IMR-90 (cell line): Measurements from ENCODE around the gene LSM7. TPM values are rescaled to one million over a fixed set of nuclear protein-coding genes. Genes with fewer than 3 reads are reported as not detected.
A peak's percentile ranks its signal among the peaks of the same experiment; 100 is the strongest.

Experiments used
- ATAC-seq: fragments of 200-7000 bp; cut with Tn5 transposase; 2 replicates; pipeline ENCODE4 v1.9.1; 2020; ENCODE audit warnings: low read depth, mild to moderate bottlenecking, moderate library complexity
- BruUV-seq: library from RNA; stranded (reverse); fragments of 400-500 nt; replicated peaks from 2 replicates; lab custom pipeline; 2021; lab: Mats Ljungman, UMichigan
- CTCF ChIA-PET: fragments of 300-600 bp; formaldehyde crosslinking; extraction: SDS; loops from one replicate; lab custom pipeline; 2021; ENCODE audit warnings: antibody characterized with exemption; lab: Yijun Ruan, JAX
- POLR2A ChIA-PET: fragments of 300-600 bp; sonication (Branson Sonifier 250); formaldehyde crosslinking; loops from one replicate; lab custom pipeline; 2022; ENCODE audit warnings: antibody characterized with exemption; ENCODE audit not compliant: unreplicated experiment; lab: Charles Lee
- DNase-seq: peaks from one replicate; pipeline ENCODE4 v3.0.0; 2013
- H2AFZ ChIP-seq: replicated peaks from 2 replicates; pipeline ENCODE3; 2013; ENCODE audit warnings: low read length, mild to moderate bottlenecking; ENCODE audit not compliant: poor library complexity
- H2AK5ac ChIP-seq: 2 replicates; pipeline ENCODE4 v1.6.1; 2013; ENCODE audit warnings: low read depth, low read length, inconsistent platforms
- H2AK9ac ChIP-seq: replicated peaks from 2 replicates; pipeline ENCODE3; 2013; ENCODE audit warnings: mild to moderate bottlenecking, low read depth, low read length, moderate library complexity; ENCODE audit not compliant: poor library complexity
- H2BK120ac ChIP-seq: 2 replicates; pipeline ENCODE4 v1.6.1; 2013; ENCODE audit warnings: low read depth, low read length, inconsistent platforms
- H2BK15ac ChIP-seq: 3 replicates; pipeline ENCODE4 v1.6.1; 2013; ENCODE audit warnings: low read depth, low read length, inconsistent platforms
- H2BK20ac ChIP-seq: 2 replicates; pipeline ENCODE4 v1.6.1; 2013; ENCODE audit warnings: low read depth, mild to moderate bottlenecking, inconsistent platforms, low read length, moderate library complexity
- H2BK5ac ChIP-seq: 2 replicates; pipeline ENCODE4 v1.6.1; 2013; ENCODE audit warnings: mild to moderate bottlenecking, low read depth, low read length, inconsistent platforms; ENCODE audit not compliant: poor library complexity, severe bottlenecking
- H3K14ac ChIP-seq: replicated peaks from 2 replicates; pipeline ENCODE4 v1.6.1; 2013; ENCODE audit warnings: low read depth, low read length, inconsistent platforms
- H3K18ac ChIP-seq: 2 replicates; pipeline ENCODE4 v1.6.1; 2013; ENCODE audit warnings: low read depth, low read length, control low read depth
- H3K23ac ChIP-seq: 2 replicates; pipeline ENCODE4 v1.6.1; 2013; ENCODE audit warnings: low read depth, low read length, inconsistent platforms
- H3K27ac ChIP-seq: 2 replicates; pipeline ENCODE4 v1.5.1; 2013; ENCODE audit warnings: mild to moderate bottlenecking, control low read depth, low read length; ENCODE audit not compliant: insufficient read depth
- H3K27me3 ChIP-seq: 2 replicates; pipeline ENCODE4 v1.6.1; 2013; ENCODE audit warnings: low read length; ENCODE audit not compliant: control insufficient read depth, insufficient read depth
- H3K36me3 ChIP-seq: 2 replicates; pipeline ENCODE4 v1.6.1; 2013; ENCODE audit warnings: low read length, mixed read lengths; ENCODE audit not compliant: control insufficient read depth, insufficient read depth
- H3K4ac ChIP-seq: 2 replicates; pipeline ENCODE4 v1.6.1; 2013; ENCODE audit warnings: low read depth, low read length, inconsistent platforms
- H3K4me1 ChIP-seq: 2 replicates; pipeline ENCODE4 v1.6.1; 2013; ENCODE audit warnings: low read length, mixed read lengths; ENCODE audit not compliant: control insufficient read depth, insufficient read depth
- H3K4me2 ChIP-seq: 2 replicates; pipeline ENCODE4 v1.6.1; 2013; ENCODE audit warnings: low read depth, mild to moderate bottlenecking, control low read depth, low read length, moderate library complexity
- H3K4me3 ChIP-seq: 2 replicates; pipeline ENCODE4 v1.5.1; 2013; ENCODE audit warnings: low read depth, mild to moderate bottlenecking, control low read depth, low read length, moderate library complexity; ENCODE audit not compliant: insufficient read depth
- H3K56ac ChIP-seq: 2 replicates; pipeline ENCODE4 v1.6.1; 2013; ENCODE audit warnings: low read length, inconsistent platforms; ENCODE audit not compliant: insufficient read depth; ENCODE audit errors: extremely low read depth
- H3K79me1 ChIP-seq, 2 experiments: 2 replicates each; pipeline ENCODE4 v1.6.1; 2013; ENCODE audit warnings: low read length in 2 of 2, inconsistent platforms in 1 of 2, low read depth in 1 of 2
- H3K9ac ChIP-seq: 2 replicates; pipeline ENCODE4 v1.6.1; 2013; ENCODE audit warnings: low read depth, low read length, control low read depth
- H3K9me1 ChIP-seq: 2 replicates; pipeline ENCODE4 v1.6.1; 2013; ENCODE audit warnings: low read length, inconsistent platforms; ENCODE audit not compliant: insufficient read depth
- H3K9me3 ChIP-seq: 2 replicates; pipeline ENCODE4 v1.6.1; 2013; ENCODE audit warnings: low read length; ENCODE audit not compliant: control insufficient read depth, insufficient read depth
- H4K20me1 ChIP-seq: 2 replicates; pipeline ENCODE4 v1.6.1; 2013; ENCODE audit warnings: low read length, inconsistent platforms; ENCODE audit not compliant: insufficient read depth
- H4K5ac ChIP-seq: 2 replicates; pipeline ENCODE4 v1.6.1; 2013; ENCODE audit warnings: mild to moderate bottlenecking, low read depth, low read length, control low read depth
- H4K8ac ChIP-seq, 2 experiments: 2 replicates each; pipeline ENCODE4 v1.6.1; 2013; ENCODE audit warnings: low read depth in 2 of 2, low read length in 2 of 2, control low read depth in 1 of 2, inconsistent platforms in 1 of 2
- H4K91ac ChIP-seq: 2 replicates; pipeline ENCODE4 v1.6.1; 2013; ENCODE audit warnings: low read depth, low read length, inconsistent platforms; ENCODE audit not compliant: insufficient read depth
- BHLHE40 ChIP-seq: fragments of 150-350 bp; IDR thresholded peaks from 2 replicates; pipeline ENCODE4 v1.6.1; 2016; ENCODE audit warnings: mild to moderate bottlenecking, low read depth, low read length
- CEBPB ChIP-seq: IDR thresholded peaks from 2 replicates; pipeline ENCODE4 v1.6.1; 2012; ENCODE audit warnings: low read depth, low read length, improper control_type of control experiment
- CHD1 ChIP-seq: IDR thresholded peaks from 2 replicates; pipeline ENCODE4 v1.6.1; 2012; ENCODE audit warnings: low read depth, low read length, improper control_type of control experiment
- CTCF ChIP-seq: conservative IDR thresholded peaks from 2 replicates; pipeline ENCODE4 v1.5.1; 2012; ENCODE audit warnings: mild to moderate bottlenecking, low read depth, low read length, improper control_type of control experiment
- ELK1 ChIP-seq: fragments of 150-350 bp; IDR thresholded peaks from 2 replicates; pipeline ENCODE4 v1.6.1; 2016; ENCODE audit warnings: low read depth, mild to moderate bottlenecking, low read length, moderate library complexity, borderline replicate concordance
- FOS ChIP-seq: fragments of 150-350 bp; IDR thresholded peaks from 2 replicates; pipeline ENCODE4 v1.6.1; 2016; ENCODE audit warnings: low read depth, low read length
- MAFK ChIP-seq: IDR thresholded peaks from 2 replicates; pipeline ENCODE4 v1.6.1; 2012; ENCODE audit warnings: low read depth, low read length, improper control_type of control experiment
- MAZ ChIP-seq: IDR thresholded peaks from 2 replicates; pipeline ENCODE4 v1.6.1; 2012; ENCODE audit warnings: low read depth, mild to moderate bottlenecking, low read length, improper control_type of control experiment, moderate library complexity, borderline replicate concordance
- MXI1 ChIP-seq: IDR thresholded peaks from 2 replicates; pipeline ENCODE4 v1.6.1; 2012; ENCODE audit warnings: low read depth, mild to moderate bottlenecking, low read length, moderate library complexity, borderline replicate concordance
- NFE2L2 ChIP-seq: fragments of 150-350 bp; IDR thresholded peaks from 2 replicates; pipeline ENCODE4 v1.6.1; 2016; ENCODE audit warnings: low read depth, mild to moderate bottlenecking, low read length
- POLR2A ChIP-seq: IDR thresholded peaks from 2 replicates; pipeline ENCODE4 v1.6.1; 2012; ENCODE audit warnings: mild to moderate bottlenecking, low read depth, low read length
- RAD21 ChIP-seq: IDR thresholded peaks from 2 replicates; pipeline ENCODE4 v1.6.1; 2012; ENCODE audit warnings: low read length, improper control_type of control experiment
- RCOR1 ChIP-seq: IDR thresholded peaks from 2 replicates; pipeline ENCODE4 v1.6.1; 2012; ENCODE audit warnings: mild to moderate bottlenecking, low read length, improper control_type of control experiment; ENCODE audit not compliant: insufficient replicate concordance
- RFX5 ChIP-seq: IDR thresholded peaks from 2 replicates; pipeline ENCODE4 v1.8.0; 2012; ENCODE audit warnings: low read depth, mild to moderate bottlenecking, low read length, moderate library complexity
- SMC3 ChIP-seq: fragments of 150-350 bp; IDR thresholded peaks from 2 replicates; pipeline ENCODE4 v1.6.1; 2016; ENCODE audit warnings: low read depth, mild to moderate bottlenecking, antibody characterized with exemption, low read length, moderate library complexity
- USF2 ChIP-seq: fragments of 150-350 bp; IDR thresholded peaks from 2 replicates; pipeline ENCODE4 v1.6.1; 2017; ENCODE audit warnings: mild to moderate bottlenecking, antibody characterized with exemption, low read length, low read depth
- WGBS, 2 experiments: methylation state at CpG; one replicate each; pipeline versions ENCODE4 v1.1.5 to v1.1.7; 2013; ENCODE audit warnings: missing lambda C conversion rate in 2 of 2; ENCODE audit not compliant: insufficient read length in 1 of 2; ENCODE audit errors: extremely low coverage in 2 of 2; 5-methylcytosine and 5-hydroxymethylcytosine counted together
- dilution Hi-C: fragments of 300-500 bp; cut with HindIII; formaldehyde crosslinking; loops from one replicate; pipeline ENCODE4 v1.14.3; 2018; ENCODE audit warnings: low sequenced_read_pairs; ENCODE audit not compliant: unreplicated experiment
- in situ Hi-C: fragments of 300-500 bp; cut with MboI; formaldehyde crosslinking; loops from 3 replicates; pipeline ENCODE4 v1.14.3; 2019; ENCODE audit warnings: low sequenced_read_pairs, inconsistent platforms, mixed read lengths
- intact Hi-C: fragments of 100-400 bp; cut with micrococcal nuclease; formaldehyde crosslinking; loops from 2 replicates; pipeline ENCODE4 v1.10.0; 2022
- polyA plus RNA-seq, 3 experiments: library from polyadenylated mRNA; depleted of rRNA; stranded (reverse); fragments of >200 nt; gene quantifications; 2 replicates each; pipeline ENCODE4 v1.2.3, GENCODE V29; 2012; ENCODE audit warnings: low replicate concordance in 1 of 3
- total RNA-seq: library from RNA; depleted of rRNA; stranded (reverse); fragments of >200 nt; gene quantifications from 2 replicates; pipeline ENCODE4 v1.2.3, GENCODE V29; 2012

LSM7 gene
- total and polyA plus RNA-seq, 2 of the 4 experiments (the other 2 are of a cell fraction): 145 to 708 TPM

GRCh38 chr19:2276429-2276986 lies 51.9 kb downstream of the LSM7 start:
- DNase-seq (no peak), ATAC-seq (no peak)
- intact Hi-C loops: no loop called here
- H3K18ac ChIP-seq: no peak overlapping the region
- H2BK5ac ChIP-seq: no peak overlapping the region
- no peak overlapping the region for H3K14ac ChIP-seq
- H3K4me3 ChIP-seq: no peak overlapping the region
- CTCF ChIA-PET: no interaction called here
- H3K4me1 ChIP-seq: peaks cover 14% of the 10 kb centered on the region
- H3K4ac ChIP-seq: no peak overlapping the region
- no peak overlapping the region for H3K9ac ChIP-seq
- 96% methylated on average over 10 of the region's 28 CpGs; no CpG with 5 or more reads in 1 of the 2 experiments for WGBS, 2 experiments
- no peaks in the 10 kb centered on the region; the same call in 1 of the 2 replicates for H3K9me1 ChIP-seq
- peaks cover 56% of the 10 kb centered on the region for H4K20me1 ChIP-seq
- no peaks in the 10 kb centered on the region for H3K27me3 ChIP-seq
- H3K79me1 ChIP-seq: peaks cover 7 to 42% of the 10 kb centered on the region in 2 experiments
- no peak overlapping the region for H2BK20ac ChIP-seq
- BruUV-seq: no TSS peak
- no peak overlapping the region for H3K4me2 ChIP-seq
- no peaks in the 10 kb centered on the region for H3K9me3 ChIP-seq
- no peak overlapping the region for H4K8ac ChIP-seq
- H4K91ac ChIP-seq: no peak overlapping the region
- POLR2A ChIA-PET: no interaction called here
- no peak overlapping the region for H2BK120ac ChIP-seq
- dilution Hi-C loops: no loop called here
- H3K27ac ChIP-seq: no peak overlapping the region
- H2AK5ac ChIP-seq: no peak overlapping the region
- in situ Hi-C loops: loop anchor here (10.0 kb wide), 1 partner anchor 338 kb away; no protein-coding TSS in a partner anchor
- H3K23ac ChIP-seq: no peak overlapping the region
- TF ChIP-seq NFE2L2 (no peak), POLR2A (no peak), USF2 (no peak), ELK1 (no peak), RCOR1 (no peak), CHD1 (no peak), CTCF (no peak), RAD21 (no peak), BHLHE40 (no peak), FOS (no peak), CEBPB (no peak), SMC3 (no peak), MXI1 (no peak), MAFK (no peak), MAZ (no peak), RFX5 (no peak)
- H2BK15ac ChIP-seq: no peak overlapping the region
- no peak overlapping the region for H2AFZ ChIP-seq
- H2AK9ac ChIP-seq: peak overlapping the region; percentile 24
- H3K36me3 ChIP-seq: peaks cover 31% of the 10 kb centered on the region
- H4K5ac ChIP-seq: no peak overlapping the region
- H3K56ac ChIP-seq: no peak overlapping the region
